Colonic mucosa (tissue), 4 donors: Measurements from ENCODE around the gene CASQ1. TPM values are rescaled to one million over a fixed set of nuclear protein-coding genes. Genes with fewer than 3 reads are reported as not detected.

Experiments
- DNase-seq: peaks from one replicate; pipeline ENCODE4 v3.0.0-alpha.2; 2020
- H3K27ac ChIP-seq: fragments of 200-600 bp; one replicate; pipeline ENCODE4 v1.8.0; 2021
- H3K27me3 ChIP-seq: fragments of 200-600 bp; one replicate; pipeline ENCODE4 v1.8.0; 2021
- H3K36me3 ChIP-seq: fragments of 200-600 bp; one replicate; pipeline ENCODE4 v1.8.0; 2021
- H3K4me1 ChIP-seq: fragments of 200-600 bp; one replicate; pipeline ENCODE4 v1.8.0; 2021; ENCODE audit warnings: mild to moderate bottlenecking
- H3K4me3 ChIP-seq: fragments of 200-600 bp; one replicate; pipeline ENCODE4 v1.8.0; 2021
- H3K9ac ChIP-seq, 2 donors: one replicate each; pipeline ENCODE4 v1.7.0; 2013; ENCODE audit warnings: control low read depth in 2 of 2, low read depth in 2 of 2, low read length in 2 of 2
- H3K9me3 ChIP-seq: fragments of 200-600 bp; one replicate; pipeline ENCODE4 v1.8.0; 2021
- CTCF ChIP-seq: fragments of 200-600 bp; IDR thresholded peaks from one replicate; pipeline ENCODE4 v1.8.0; 2022; ENCODE audit warnings: antibody characterized with exemption, mild to moderate bottlenecking
- intact Hi-C: fragments of 100-400 bp; cut with DNase I; formaldehyde crosslinking; loops from one replicate; pipeline ENCODE4 v1.14.1; 2022
- total RNA-seq, 2 donors: library from RNA; stranded (reverse); fragmentation: NEBNext Ultra II Directional in 1 of 2; extraction: Animal tissue kit (Norgen Biotek cat#: 25700) in 1 of 2; gene quantifications; one replicate each; pipeline ENCODE4 v1.2.1, GENCODE V29; 2021
- donor health status: healthy.
- donor health status: DM: no; HTN: no; CAD: no.
- donor health status: DM: no; HTN: no; CAD: no.

CASQ1 gene
- total RNA-seq, 2 donors from 2014 or later: not detected

GRCh38 chr1:160186729-160187128 is 3.6 kb upstream of the CASQ1 start:
- no peak for DNase-seq
- no peak overlapping the region for H3K4me3 ChIP-seq
- no peaks in the 10 kb centered on the region for H3K9me3 ChIP-seq
- intact Hi-C loops: no loop called here
- no peak overlapping the region for H3K9ac ChIP-seq
- no peak overlapping the region for H3K27ac ChIP-seq
- H3K27me3 ChIP-seq: no peaks in the 10 kb centered on the region
- no peaks in the 10 kb centered on the region for H3K4me1 ChIP-seq
- TF ChIP-seq CTCF: no peak
- no peaks in the 10 kb centered on the region for H3K36me3 ChIP-seq

GRCh38 chr1:160187407-160187806 is 3.0 kb upstream of the CASQ1 start:
- no peaks in the 10 kb centered on the region for H3K4me1 ChIP-seq
- DNase-seq: no peak
- no peak overlapping the region for H3K27ac ChIP-seq
- no peak overlapping the region for H3K4me3 ChIP-seq
- no peaks in the 10 kb centered on the region for H3K36me3 ChIP-seq
- H3K9me3 ChIP-seq: no peaks in the 10 kb centered on the region
- no peaks in the 10 kb centered on the region for H3K27me3 ChIP-seq
- intact Hi-C loops: no loop called here
- H3K9ac ChIP-seq: no peak overlapping the region
- no peak for TF ChIP-seq CTCF

GRCh38 chr1:160188341-160188740 is 2.0 kb upstream of the CASQ1 start:
- no peak for DNase-seq
- no peaks in the 10 kb centered on the region for H3K27me3 ChIP-seq
- H3K36me3 ChIP-seq: no peaks in the 10 kb centered on the region
- H3K4me1 ChIP-seq: no peaks in the 10 kb centered on the region
- intact Hi-C loops: no loop called here
- no peak overlapping the region for H3K27ac ChIP-seq
- H3K4me3 ChIP-seq: no peak overlapping the region
- no peaks in the 10 kb centered on the region for H3K9me3 ChIP-seq
- no peak for TF ChIP-seq CTCF
- H3K9ac ChIP-seq: no peak overlapping the region

GRCh38 chr1:160191756-160192155 is 1.4 kb downstream of the CASQ1 start:
- Histone ChIP-seq H3K4me3 (no peak overlapping the region), H3K27me3 (no peaks in the 10 kb centered on the region), H3K36me3 (no peaks in the 10 kb centered on the region), H3K4me1 (no peaks in the 10 kb centered on the region), H3K9ac (no peak overlapping the region), H3K27ac (no peak overlapping the region), H3K9me3 (no peaks in the 10 kb centered on the region)
- DNase-seq: no peak
- TF ChIP-seq CTCF: no peak
- intact Hi-C loops: loop anchor here (2.0 to 10.0 kb wide), 4 partner anchors 59 to 186 kb away; no protein-coding TSS in a partner anchor

GRCh38 chr1:160192234-160192633 is 1.9 kb downstream of the CASQ1 start:
- no peak for TF ChIP-seq CTCF

More at GRCh38 chr1:160192234-160192633, 1.9 kb downstream of the CASQ1 start:
- H3K27me3 ChIP-seq: no peaks in the 10 kb centered on the region
- no peaks in the 10 kb centered on the region for H3K9me3 ChIP-seq
- intact Hi-C loops: loop anchor here (2.0 to 10.0 kb wide), 4 partner anchors 59 to 185 kb away; no protein-coding TSS in a partner anchor
- H3K4me3 ChIP-seq: no peak overlapping the region
- no peak for DNase-seq
- H3K36me3 ChIP-seq: no peaks in the 10 kb centered on the region
- H3K9ac ChIP-seq: no peak overlapping the region
- H3K27ac ChIP-seq: no peak overlapping the region
- no peaks in the 10 kb centered on the region for H3K4me1 ChIP-seq
